PC-9 (cell line): ENCODE measurements around the gene PARN. TPM values are rescaled to one million over a fixed set of nuclear protein-coding genes. Genes with fewer than 3 reads are reported as not detected.

Source experiments
- BruUV-seq: library from RNA; stranded (reverse); fragments of 400-500 nt; replicated peaks from 2 replicates; lab custom pipeline; 2021; lab: Mats Ljungman, UMichigan
- CTCF ChIA-PET: fragments of 300-600 bp; sonication (Branson Sonifier 250); formaldehyde crosslinking; loops from one replicate; lab custom pipeline; 2022; ENCODE audit warnings: antibody characterized with exemption; lab: Charles Lee
- POLR2A ChIA-PET: fragments of 300-600 bp; sonication (Branson Sonifier 250); formaldehyde crosslinking; loops from one replicate; lab custom pipeline; 2022; ENCODE audit warnings: antibody characterized with exemption; ENCODE audit not compliant: unreplicated experiment; lab: Charles Lee
- DNase-seq, 2 experiments: peaks; one replicate each; pipeline versions ENCODE4 v3.0.0 to v3.0.0-alpha.2; 2015 to 2022; ENCODE audit warnings: mixed read lengths in 1 of 2
- H2AFZ ChIP-seq: fragments of 200-600 bp; sonication (generic); 2 replicates; pipeline ENCODE4 v1.8.1; 2017; ENCODE audit warnings: antibody characterized with exemption
- H3F3A ChIP-seq: fragments of 200-600 bp; sonication (generic); 2 replicates; pipeline ENCODE4 v1.8.1; 2017; ENCODE audit warnings: antibody characterized with exemption, mild to moderate bottlenecking, low read depth; ENCODE audit not compliant: insufficient read depth
- H3K27ac ChIP-seq: fragments of 200-600 bp; sonication (generic); 2 replicates; pipeline ENCODE4 v1.6.1; 2016; ENCODE audit warnings: mixed run types
- H3K27me3 ChIP-seq: fragments of 200-600 bp; sonication (generic); 2 replicates; pipeline ENCODE4 v1.6.1; 2016; ENCODE audit warnings: low read depth, mixed run types; ENCODE audit not compliant: insufficient read depth
- H3K36me3 ChIP-seq: fragments of 200-600 bp; sonication (generic); 2 replicates; pipeline ENCODE4 v1.6.1; 2016; ENCODE audit warnings: low read depth, mixed run types
- H3K4me1 ChIP-seq: fragments of 200-600 bp; sonication (generic); replicated peaks from 2 replicates; pipeline ENCODE4 v1.6.1; 2016; ENCODE audit warnings: mixed run types; ENCODE audit not compliant: insufficient read depth
- H3K4me2 ChIP-seq: fragments of 200-600 bp; sonication (generic); 2 replicates; pipeline ENCODE4 v1.6.1; 2017; ENCODE audit warnings: mixed run types
- H3K4me3 ChIP-seq: fragments of 200-600 bp; sonication (generic); 2 replicates; pipeline ENCODE4 v1.6.1; 2016; ENCODE audit warnings: mixed run types
- H3K79me2 ChIP-seq: fragments of 200-600 bp; sonication (generic); 2 replicates; pipeline ENCODE4 v1.6.1; 2017; ENCODE audit warnings: low read depth, mixed run types
- H3K9me2 ChIP-seq: fragments of 200-600 bp; sonication (generic); 2 replicates; pipeline ENCODE4 v1.8.1; 2017; ENCODE audit warnings: mild to moderate bottlenecking; ENCODE audit not compliant: insufficient read depth
- H3K9me3 ChIP-seq: fragments of 200-600 bp; sonication (generic); 2 replicates; pipeline ENCODE4 v1.8.1; 2016; ENCODE audit warnings: low read depth; ENCODE audit not compliant: insufficient read depth
- H4K20me1 ChIP-seq: fragments of 200-600 bp; sonication (generic); 2 replicates; pipeline ENCODE4 v1.8.1; 2017; ENCODE audit not compliant: insufficient read depth
- EZH2 ChIP-seq: fragments of 200-600 bp; sonication (generic); IDR thresholded peaks from 2 replicates; pipeline ENCODE4 v1.8.0; 2017; ENCODE audit warnings: antibody characterized with exemption, low read depth
- intact Hi-C: fragments of 100-400 bp; cut with micrococcal nuclease; formaldehyde crosslinking; loops from one replicate; pipeline ENCODE4 v1.10.0; 2022; ENCODE audit not compliant: unreplicated experiment
- total RNA-seq: library from RNA; stranded (reverse); gene quantifications from 2 replicates; pipeline ENCODE4 v1.2.3, GENCODE V29; 2021
- TF ChIP-seq, protein P1 (sequence below): fragments of 200-600 bp; sonication (generic); conservative IDR thresholded peaks from 2 replicates; pipeline ENCODE4 v1.6.1; 2017; ENCODE audit warnings: mixed run types, antibody characterized with exemption, mild to moderate bottlenecking, moderate library complexity

Gene PARN
- total RNA-seq, 1 experiment from 2014 or later = 53.0 TPM

DNA sequence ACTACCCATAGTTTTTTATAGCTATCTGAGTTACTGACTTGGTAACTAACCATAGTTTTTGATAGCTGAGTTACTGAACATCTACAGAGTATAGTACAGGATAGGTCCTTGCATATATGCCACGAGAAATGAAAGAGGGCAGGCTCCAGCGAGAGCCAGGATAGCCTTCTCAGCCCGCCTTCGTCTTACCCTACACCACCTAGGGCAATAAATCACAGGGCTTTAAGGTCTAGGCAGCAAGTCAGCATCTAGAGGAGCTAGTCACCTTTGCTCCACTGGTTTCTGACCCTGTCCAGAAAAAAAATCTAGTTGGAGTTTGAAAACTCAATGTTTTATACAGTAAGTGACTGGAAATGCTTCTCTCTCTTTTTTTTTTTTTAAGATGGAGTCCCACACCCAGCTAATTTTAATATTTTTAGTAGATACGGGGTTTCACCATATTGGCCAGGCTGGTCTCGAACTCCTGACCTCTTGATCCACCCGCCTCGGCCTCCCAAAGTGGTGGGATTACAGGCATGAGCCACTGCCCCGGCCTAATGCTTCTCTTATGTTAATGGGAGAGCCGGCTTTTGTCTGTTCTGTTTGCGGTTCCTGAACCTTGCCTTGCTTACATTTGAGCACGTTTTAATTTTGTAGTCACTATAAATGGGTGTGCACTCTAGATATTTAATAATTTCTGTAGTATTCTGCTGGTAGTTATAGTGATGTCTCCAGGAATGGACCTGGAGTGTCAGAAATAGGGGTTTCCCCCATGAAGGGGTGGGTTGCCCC, 5.5 kb upstream of the PARN start:
- H3K27ac ChIP-seq = no peak overlapping the region
- peaks cover 18% of the 10 kb centered on the region for H3F3A ChIP-seq
- POLR2A ChIA-PET = no interaction called here
- H3K9me3 ChIP-seq = no peaks in the 10 kb centered on the region
- no peak overlapping the region for H3K4me2 ChIP-seq
- CTCF ChIA-PET = no interaction called here
- TF ChIP-seq, protein P1, sequence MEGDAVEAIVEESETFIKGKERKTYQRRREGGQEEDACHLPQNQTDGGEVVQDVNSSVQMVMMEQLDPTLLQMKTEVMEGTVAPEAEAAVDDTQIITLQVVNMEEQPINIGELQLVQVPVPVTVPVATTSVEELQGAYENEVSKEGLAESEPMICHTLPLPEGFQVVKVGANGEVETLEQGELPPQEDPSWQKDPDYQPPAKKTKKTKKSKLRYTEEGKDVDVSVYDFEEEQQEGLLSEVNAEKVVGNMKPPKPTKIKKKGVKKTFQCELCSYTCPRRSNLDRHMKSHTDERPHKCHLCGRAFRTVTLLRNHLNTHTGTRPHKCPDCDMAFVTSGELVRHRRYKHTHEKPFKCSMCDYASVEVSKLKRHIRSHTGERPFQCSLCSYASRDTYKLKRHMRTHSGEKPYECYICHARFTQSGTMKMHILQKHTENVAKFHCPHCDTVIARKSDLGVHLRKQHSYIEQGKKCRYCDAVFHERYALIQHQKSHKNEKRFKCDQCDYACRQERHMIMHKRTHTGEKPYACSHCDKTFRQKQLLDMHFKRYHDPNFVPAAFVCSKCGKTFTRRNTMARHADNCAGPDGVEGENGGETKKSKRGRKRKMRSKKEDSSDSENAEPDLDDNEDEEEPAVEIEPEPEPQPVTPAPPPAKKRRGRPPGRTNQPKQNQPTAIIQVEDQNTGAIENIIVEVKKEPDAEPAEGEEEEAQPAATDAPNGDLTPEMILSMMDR = no peak
- no peak for TF ChIP-seq EZH2
- peaks cover 8% of the 10 kb centered on the region; the same call in 1 of the 2 replicates for H3K36me3 ChIP-seq
- peaks cover 57% of the 10 kb centered on the region for H4K20me1 ChIP-seq
- H3K4me3 ChIP-seq = no peak overlapping the region
- H2AFZ ChIP-seq = no peak overlapping the region
- no TSS peak for BruUV-seq
- intact Hi-C loops = no loop called here
- no peaks in the 10 kb centered on the region for H3K27me3 ChIP-seq
- peaks cover 78% of the 10 kb centered on the region for H3K79me2 ChIP-seq
- H3K9me2 ChIP-seq = no peaks in the 10 kb centered on the region
- no peak for DNase-seq
- H3K4me1 ChIP-seq = peaks cover 17% of the 10 kb centered on the region

DNA sequence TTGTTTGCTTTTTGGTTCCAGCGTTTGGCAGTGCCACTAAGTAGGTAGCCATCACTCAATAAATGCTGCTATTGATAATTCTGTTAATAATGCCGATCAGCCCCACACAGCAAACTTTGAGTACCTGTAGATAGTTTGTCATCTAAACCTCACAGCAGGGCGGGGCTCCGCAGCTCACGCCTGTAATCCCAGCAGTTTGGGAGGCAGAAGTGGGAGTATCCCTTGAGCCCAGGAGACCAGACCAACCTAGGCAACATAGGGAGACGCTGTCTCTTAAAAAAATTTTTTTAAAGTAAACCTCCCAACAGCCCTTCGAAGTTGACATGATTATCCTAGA, 4.3 kb upstream of the PARN start:
- peaks cover 45% of the 10 kb centered on the region for H4K20me1 ChIP-seq
- intact Hi-C loops = no loop called here

More for the DNA sequence above, 4.3 kb upstream of the PARN start:
- TF ChIP-seq, protein P1 = no peak
- TF ChIP-seq EZH2 = no peak
- BruUV-seq = no TSS peak
- Histone ChIP-seq H3K36me3 (peaks cover 8% of the 10 kb centered on the region; the same call in 1 of the 2 replicates), H3K4me2 (peak overlapping the region; percentile 99), H3K9me2 (no peaks in the 10 kb centered on the region), H3K4me1 (peaks cover 20% of the 10 kb centered on the region), H3K9me3 (no peaks in the 10 kb centered on the region), H3K27me3 (no peaks in the 10 kb centered on the region), H3F3A (peaks cover 18% of the 10 kb centered on the region), H3K4me3 (peak overlapping the region; percentile 88; the same call in 1 of the 2 replicates), H3K79me2 (peaks cover 72% of the 10 kb centered on the region), H3K27ac (no peak overlapping the region), H2AFZ (peak overlapping the region; percentile 4; the same call in 1 of the 2 replicates)
- ChIA-PET POLR2A (interaction anchor here (0.6 kb wide), 2 partner anchors 18 to 23 kb away, joined by 5 to 7 read pairs; no protein-coding TSS in a partner anchor), CTCF (interaction anchor here (0.6 kb wide), 2 partner anchors 20 to 597 kb away, joined by 4 to 6 read pairs; no protein-coding TSS in a partner anchor)
- DNase-seq = no peak
